Small intestine (tissue), 7 donors: ENCODE results near the gene THAP10. TPM values are rescaled to one million over a fixed set of nuclear protein-coding genes. Genes with fewer than 3 reads are reported as not detected.
"Not testable (repeated sequence)": the region's sequence is repeated elsewhere in the genome, so short reads cannot be mapped to it uniquely, and the experiment has no call there.

Experiments used
- DNase-seq, 2 donors: peaks; one replicate each; pipeline versions ENCODE4 v3.0.0 to v3.0.0-alpha.2; 2013
- FAIRE-seq: peaks from 2 replicates; lab custom pipeline; 2012; peaks lifted over from hg19 to GRCh38; lab: Jason Lieb, UNC
- H3K27ac ChIP-seq, 3 donors: one replicate each; pipeline ENCODE4 v1.5.1; 2013; ENCODE audit warnings: low read length in 2 of 3, mild to moderate bottlenecking in 2 of 3, control low read depth in 1 of 3, inconsistent platforms in 1 of 3, low read depth in 1 of 3, moderate library complexity in 1 of 3
- H3K27me3 ChIP-seq, 3 donors: one replicate each; pipeline ENCODE4 v1.6.1; 2013; ENCODE audit warnings: low read length in 3 of 3, inconsistent platforms in 1 of 3; ENCODE audit not compliant: control insufficient read depth in 3 of 3, insufficient read depth in 3 of 3
- H3K36me3 ChIP-seq, 3 donors: one replicate each; pipeline ENCODE4 v1.6.1; 2013; ENCODE audit warnings: low read length in 3 of 3, inconsistent platforms in 1 of 3, low read depth in 1 of 3, mild to moderate bottlenecking in 1 of 3, moderate library complexity in 1 of 3; ENCODE audit not compliant: control insufficient read depth in 3 of 3, insufficient read depth in 2 of 3
- H3K4me1 ChIP-seq, 3 donors: one replicate each; pipeline ENCODE4 v1.6.1; 2013; ENCODE audit warnings: low read length in 2 of 3, inconsistent platforms in 1 of 3, low read depth in 1 of 3, mild to moderate bottlenecking in 1 of 3, moderate library complexity in 1 of 3; ENCODE audit not compliant: control insufficient read depth in 3 of 3, insufficient read depth in 2 of 3
- H3K4me3 ChIP-seq, 3 donors: one replicate each; pipeline ENCODE4 v1.5.1; 2013; ENCODE audit warnings: low read length in 3 of 3, control low read depth in 1 of 3, inconsistent platforms in 1 of 3, low read depth in 1 of 3, mild to moderate bottlenecking in 1 of 3, moderate library complexity in 1 of 3
- H3K9me3 ChIP-seq, 2 donors: one replicate each; pipeline ENCODE4 v1.6.1; 2013; ENCODE audit warnings: low read depth in 1 of 2, low read length in 1 of 2; ENCODE audit not compliant: control insufficient read depth in 2 of 2, insufficient read depth in 1 of 2
- WGBS, 3 donors: extraction: QIAGEN DNeasy Blood & Tissue Kit; methylation state at CpG; one replicate each; pipeline ENCODE4 v1.1.7; 2013; 5-methylcytosine and 5-hydroxymethylcytosine counted together
- polyA plus RNA-seq, 4 donors: library from polyadenylated mRNA; stranded (reverse) in 3 of 4; unstranded in 1 of 4; fragments of 200-250 nt in 3 of 4; fragments of 120-200 nt in 1 of 4; gene quantifications; one replicate each; pipeline versions ENCODE4 v1.2.1 to v1.2.3, GENCODE V29; 2013
- donor health status: healthy with polysubstance abuse.
- donor health status: control.
- donor health status: control.
- donor health status: Bipolar disorder and iron deficiency.
- donor health status: healthy.

The THAP10 gene
- polyA plus RNA-seq, 4 donors = 0.89 to 2.5 (median 1.8) TPM

GRCh38 chr15:70875001-70875782 lies 17.0 kb downstream of the THAP10 start:
- Histone ChIP-seq H3K27me3 (peaks cover 0 to 2% (median 0%) of the 10 kb centered on the region in 3 donors), H3K36me3 (no peaks in the 10 kb centered on the region), H3K27ac (no peak overlapping the region), H3K4me3 (no peak overlapping the region), H3K9me3 (no peaks in the 10 kb centered on the region), H3K4me1 (no peaks in the 10 kb centered on the region)
- WGBS, 3 donors = 76 to 79% (median 79%) methylated on average over 7 of the region's 7 CpGs
- DNase-seq = no peak
- FAIRE-seq = no peak

DNA sequence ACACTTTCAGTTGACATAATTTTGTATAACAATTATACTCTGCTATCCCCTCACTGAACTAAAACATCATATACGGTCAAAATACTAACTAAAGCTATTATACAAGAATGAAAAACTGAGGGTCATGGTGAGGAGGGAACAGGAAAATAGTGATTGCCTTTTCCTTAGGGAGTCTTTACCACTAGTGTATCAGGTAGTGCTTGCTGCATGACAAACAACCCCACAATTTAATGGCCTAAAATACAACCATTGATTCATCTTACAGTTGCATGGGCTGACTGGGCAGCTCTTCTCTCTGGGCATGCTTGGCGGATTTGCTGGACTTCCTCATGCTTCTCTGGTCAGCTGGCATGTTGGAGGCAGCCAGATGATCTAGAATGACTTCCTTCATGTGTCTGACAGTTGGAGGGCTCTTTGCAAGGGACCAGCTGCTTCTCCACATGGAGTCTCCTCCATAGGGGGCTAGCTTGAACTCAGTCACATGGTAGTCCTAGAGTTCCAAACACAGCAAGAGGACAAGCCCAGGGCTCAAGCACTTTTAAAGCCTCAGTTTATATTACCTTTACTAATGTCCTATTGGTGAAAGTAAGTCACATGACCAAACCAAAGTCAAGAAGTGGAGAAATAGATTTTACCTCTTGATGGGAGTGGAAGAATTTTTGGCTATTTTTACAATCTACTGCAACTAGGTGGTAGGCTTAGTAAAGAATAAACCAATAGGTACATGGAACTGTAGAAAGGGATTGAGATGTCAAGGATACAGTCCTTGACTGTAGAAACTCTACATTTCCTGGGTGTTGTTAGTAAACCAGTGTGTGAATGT lies 18.8 kb downstream of the THAP10 start:
- 78 to 92% (median 90%) methylated on average over 2 of the region's 2 CpGs for WGBS, 3 donors
- DNase-seq = no peak
- Histone ChIP-seq H3K27me3 (peaks cover 0 to 2% (median 0%) of the 10 kb centered on the region in 3 donors), H3K9me3 (no peaks in the 10 kb centered on the region), H3K36me3 (no peaks in the 10 kb centered on the region), H3K27ac (no peak overlapping the region), H3K4me3 (no peak overlapping the region), H3K4me1 (no peaks in the 10 kb centered on the region)
- no peak for FAIRE-seq

DNA sequence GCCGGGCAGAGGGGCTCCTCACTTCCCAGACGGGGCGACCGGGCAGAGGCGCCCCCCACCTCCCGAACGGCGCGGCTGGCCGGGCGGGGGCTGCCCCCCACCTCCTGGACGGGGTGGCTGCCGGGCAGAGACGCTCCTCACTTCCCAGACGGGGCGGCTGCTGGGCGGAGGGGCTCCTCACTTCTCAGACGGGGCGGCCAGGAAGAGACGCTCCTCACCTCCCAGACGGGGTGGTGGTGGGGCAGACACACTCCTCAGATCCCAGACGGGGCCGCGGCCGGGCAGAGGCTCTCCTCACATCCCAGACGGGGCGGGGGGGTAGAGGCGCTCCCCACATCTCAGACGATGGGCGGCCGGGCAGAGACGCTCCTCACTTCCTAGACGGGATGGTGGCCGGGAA lies 20.7 kb downstream of the THAP10 start:
- not testable (repeated sequence) for H3K4me3 ChIP-seq, H3K36me3 ChIP-seq, H3K4me1 ChIP-seq, DNase-seq, H3K27ac ChIP-seq, FAIRE-seq, H3K9me3 ChIP-seq, H3K27me3 ChIP-seq
- 94 to 97% (median 94%) methylated on average over 31 to 34 of the region's 34 CpGs for WGBS, 3 donors

- FAIRE-seq = no peak
- Histone ChIP-seq H3K27ac (no peak overlapping the region), H3K4me1 (no peaks in the 10 kb centered on the region), H3K36me3 (no peaks in the 10 kb centered on the region), H3K27me3 (peaks cover 0 to 2% (median 0%) of the 10 kb centered on the region in 3 donors), H3K4me3 (no peak overlapping the region), H3K9me3 (no peaks in the 10 kb centered on the region)
- no peak for DNase-seq
Observed at GRCh38 chr15:70870051-70870450, 22.2 kb downstream of the THAP10 start.

DNA sequence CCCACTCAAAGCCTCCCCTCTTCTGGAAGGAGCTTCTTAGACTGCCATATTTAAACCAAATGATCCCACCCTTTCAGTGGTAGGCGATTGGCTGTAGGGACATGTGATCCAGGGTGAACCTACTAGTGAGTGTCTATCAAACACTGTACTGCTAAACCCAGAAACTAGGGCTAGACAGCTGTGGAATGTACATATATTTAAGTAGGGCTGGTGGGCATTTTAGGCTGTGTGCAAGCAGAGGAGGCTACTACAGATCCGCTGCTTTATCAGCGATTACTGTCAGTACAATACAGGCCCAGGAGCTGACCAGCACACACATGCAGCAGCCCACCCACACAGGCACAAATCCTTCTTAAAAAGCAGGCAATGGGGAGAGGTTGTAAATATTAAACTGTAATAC lies 22.9 kb downstream of the THAP10 start:
- DNase-seq (no peak), FAIRE-seq (no peak)
- WGBS, 3 donors = 80 to 93% (median 88%) methylated on average over 3 of the region's 3 CpGs
- Histone ChIP-seq H3K9me3 (no peaks in the 10 kb centered on the region), H3K27ac (peak overlapping the region in 1 of 3 donors; percentile 23), H3K36me3 (no peaks in the 10 kb centered on the region), H3K4me1 (no peaks in the 10 kb centered on the region), H3K4me3 (no peak overlapping the region), H3K27me3 (peaks cover 0 to 2% (median 0%) of the 10 kb centered on the region in 3 donors)

DNA sequence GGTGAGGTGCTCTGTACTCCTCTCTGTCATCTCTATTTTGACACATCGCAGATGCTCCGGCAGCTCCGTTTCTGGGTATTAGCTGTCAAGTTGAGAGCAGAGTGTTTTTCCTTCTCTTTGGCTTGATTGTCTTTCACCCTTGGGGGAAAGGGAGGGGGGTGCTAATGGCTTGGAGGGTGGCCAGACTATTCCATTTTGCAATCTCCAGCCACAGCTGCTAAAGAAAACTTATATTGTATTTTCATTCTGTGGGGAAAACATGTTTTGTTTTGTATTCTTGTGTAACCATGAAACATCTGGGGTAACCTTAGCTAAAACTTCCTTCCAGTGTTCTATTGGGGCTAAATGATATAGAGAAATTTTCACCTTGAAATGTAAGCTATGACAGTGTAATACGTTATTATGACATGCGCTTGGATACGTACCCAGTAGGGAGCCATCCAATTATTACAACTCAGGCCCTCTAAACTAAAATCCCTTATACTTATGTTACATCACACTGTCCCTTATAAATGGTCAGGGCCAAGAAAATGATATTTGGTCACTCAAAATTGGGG lies 24.2 kb downstream of the THAP10 start:
- 68 to 92% (median 87%) methylated on average over 6 of the region's 6 CpGs for WGBS, 3 donors
- no peaks in the 10 kb centered on the region for H3K36me3 ChIP-seq
- no peaks in the 10 kb centered on the region for H3K9me3 ChIP-seq
- H3K4me3 ChIP-seq = no peak overlapping the region
- H3K27me3 ChIP-seq = no peaks in the 10 kb centered on the region
- no peaks in the 10 kb centered on the region for H3K4me1 ChIP-seq
- FAIRE-seq (no peak), DNase-seq (no peak)
- no peak overlapping the region for H3K27ac ChIP-seq

GRCh38 chr15:70866982-70867641 lies 25.1 kb downstream of the THAP10 start:
- H3K4me3 ChIP-seq = no peak overlapping the region
- FAIRE-seq = no peak

More at GRCh38 chr15:70866982-70867641, 25.1 kb downstream of the THAP10 start:
- Histone ChIP-seq H3K27ac (no peak overlapping the region), H3K9me3 (no peaks in the 10 kb centered on the region), H3K27me3 (no peaks in the 10 kb centered on the region), H3K4me1 (no peaks in the 10 kb centered on the region), H3K36me3 (no peaks in the 10 kb centered on the region)
- no peak for DNase-seq
- WGBS, 3 donors = 85 to 91% (median 87%) methylated on average over 5 of the region's 5 CpGs
